K562 (cell line): ENCODE data around the gene HRAS. TPM values are rescaled to one million over a fixed set of nuclear protein-coding genes. Genes with fewer than 3 reads are reported as not detected.

ENCODE experiments used
- ATAC-seq: fragments of 200-7000 bp; cut with Tn5 transposase; 3 replicates; pipeline ENCODE4 v1.9.1; 2020; ENCODE audit warnings: moderate library complexity
- BruUV-seq: library from RNA; stranded (reverse); fragments of 400-500 nt; replicated peaks from 2 replicates; lab custom pipeline; 2021; lab: Mats Ljungman, UMichigan
- CTCF ChIA-PET: fragments of 300-600 bp; formaldehyde crosslinking; extraction: SDS; loops from one replicate; lab custom pipeline; 2021; ENCODE audit warnings: low intra/inter-chr PET ratio; lab: Yijun Ruan, JAX
- POLR2A ChIA-PET: fragments of 300-600, 350-650 bp; sonication (Branson Sonifier 250); formaldehyde crosslinking; extraction: SDS; loops from one replicate; lab custom pipeline; 2021; ENCODE audit warnings: antibody characterized with exemption, inconsistent platforms; lab: Yijun Ruan, JAX
- DNase-seq, 4 experiments: peaks; one replicate each; pipeline versions ENCODE4 v3.0.0 to v3.0.0-alpha.2; 2011 to 2018; ENCODE audit warnings: low spot score in 3 of 4, mixed read lengths in 3 of 4; ENCODE audit errors: extremely low read depth in 1 of 4
- FAIRE-seq: peaks from 2 replicates; lab custom pipeline; 2011; peaks lifted over from hg19 to GRCh38; lab: Jason Lieb, UNC
- H2AFZ ChIP-seq: 2 replicates; pipeline ENCODE4 v1.6.0; 2011; ENCODE audit warnings: low read depth, low read length, control low read depth, inconsistent platforms
- H3K27ac ChIP-seq: fragments of 200-600 bp; 3 replicates; pipeline ENCODE4 v1.8.0; 2011; ENCODE audit warnings: low read depth, mild to moderate bottlenecking, control low read depth, inconsistent platforms, low read length, moderate library complexity, mixed read lengths; ENCODE audit errors: extremely low read depth
- H3K27me3 ChIP-seq, 2 experiments: fragments of 300-600 bp in 1 of 2; 2 replicates in 1 of 2; 3 replicates in 1 of 2; pipeline versions ENCODE4 v1.6.0 to v1.8.0; 2011; ENCODE audit warnings: inconsistent platforms in 2 of 2, low read length in 2 of 2, mild to moderate bottlenecking in 1 of 2, mixed read lengths in 1 of 2, moderate library complexity in 1 of 2; ENCODE audit not compliant: control insufficient read depth in 2 of 2, insufficient read depth in 2 of 2
- H3K36me3 ChIP-seq: fragments of 300-600 bp; 3 replicates; pipeline ENCODE4 v1.8.0; 2011; ENCODE audit warnings: mild to moderate bottlenecking, low read length, inconsistent platforms; ENCODE audit not compliant: control insufficient read depth, insufficient read depth
- H3K4me1 ChIP-seq, 2 experiments: fragments of 200-600 bp in 1 of 2; replicated peaks in 1 of 2; 2 replicates in 1 of 2; 3 replicates in 1 of 2; pipeline versions ENCODE4 v1.5.1 to v1.8.0; 2011; ENCODE audit warnings: inconsistent platforms in 2 of 2, low read length in 2 of 2, mild to moderate bottlenecking in 1 of 2, mixed read lengths in 1 of 2, moderate library complexity in 1 of 2; ENCODE audit not compliant: control insufficient read depth in 2 of 2, insufficient read depth in 2 of 2
- H3K4me2 ChIP-seq: 2 replicates; pipeline ENCODE4 v1.6.1; 2011; ENCODE audit warnings: low read length, control low read depth, inconsistent platforms, mixed read lengths; ENCODE audit not compliant: insufficient read depth
- H3K4me3 ChIP-seq: fragments of 200-600 bp; sonication (generic), shearing (Covaris generic); 2 replicates; pipeline ENCODE4 v1.5.1; 2016; ENCODE audit warnings: control low read depth, inconsistent platforms
- H3K79me2 ChIP-seq: fragments of 200-600 bp; 3 replicates; pipeline ENCODE4 v1.8.0; 2011; ENCODE audit warnings: low read length, inconsistent platforms; ENCODE audit not compliant: control insufficient read depth, insufficient read depth
- H3K9ac ChIP-seq, 2 experiments: 2 replicates each; pipeline versions ENCODE4 v1.6.0 to v1.6.1; 2011; ENCODE audit warnings: low read depth in 2 of 2, low read length in 2 of 2, control low read depth in 1 of 2, inconsistent platforms in 1 of 2, mild to moderate bottlenecking in 1 of 2, mixed read lengths in 1 of 2; ENCODE audit not compliant: insufficient read depth in 1 of 2
- H3K9me1 ChIP-seq: one replicate; pipeline ENCODE4 v1.6.0; 2011; ENCODE audit warnings: inconsistent platforms, mild to moderate bottlenecking, low read length, moderate library complexity; ENCODE audit not compliant: control insufficient read depth, insufficient read depth
- H3K9me3 ChIP-seq: replicated peaks from 2 replicates; pipeline ENCODE4 v1.5.1; 2011; ENCODE audit warnings: low read depth, low read length, inconsistent platforms; ENCODE audit not compliant: control insufficient read depth, insufficient read depth
- H4K20me1 ChIP-seq: replicated peaks from 2 replicates; pipeline ENCODE4 v1.6.1; 2011; ENCODE audit warnings: low read length, inconsistent platforms, mixed read lengths; ENCODE audit not compliant: control insufficient read depth, insufficient read depth
- FOXK1 ChIP-seq: sonication (generic); formaldehyde crosslinking; IDR thresholded peaks from 2 replicates; pipeline ENCODE4 v1.8.0; 2022; ENCODE audit warnings: missing genetic modification reagents, mild to moderate bottlenecking, borderline replicate concordance
- NELFE ChIP-seq: IDR thresholded peaks from 2 replicates; pipeline ENCODE4 v1.6.1; 2011; ENCODE audit warnings: mild to moderate bottlenecking; ENCODE audit not compliant: insufficient read depth, insufficient read length
- NFRKB ChIP-seq: fragments of 450-650 bp; IDR thresholded peaks from 2 replicates; pipeline ENCODE4 v1.6.1; 2016; ENCODE audit warnings: low read depth
- PKNOX1 ChIP-seq: fragments of 450-650 bp; IDR thresholded peaks from 2 replicates; pipeline ENCODE4 v1.6.1; 2016
- POLR2A ChIP-seq: fragments of 450-650 bp; conservative IDR thresholded peaks from 2 replicates; pipeline ENCODE4 v1.6.1; 2016
- POLR2G ChIP-seq: fragments of 200-400 bp; formaldehyde crosslinking; IDR thresholded peaks from 2 replicates; pipeline ENCODE4 v1.6.1; 2017; ENCODE audit warnings: low read depth, mild to moderate bottlenecking, antibody characterized with exemption, low read length, moderate library complexity
- RBFOX2 ChIP-seq: fragments of 200-400 bp; formaldehyde crosslinking; IDR thresholded peaks from 2 replicates; pipeline ENCODE4 v1.6.1; 2017; ENCODE audit warnings: low read depth, mild to moderate bottlenecking, low read length, moderate library complexity
- RBM22 ChIP-seq: fragments of 200-400 bp; formaldehyde crosslinking; IDR thresholded peaks from 2 replicates; pipeline ENCODE4 v1.6.1; 2018; ENCODE audit warnings: low read length, low read depth; ENCODE audit not compliant: poor library complexity, severe bottlenecking
- RUNX1 ChIP-seq: sonication (generic); IDR thresholded peaks from 2 replicates; pipeline ENCODE4 v1.6.1; 2016; ENCODE audit warnings: antibody characterized with exemption, low read depth
- TEAD4 ChIP-seq, 2 experiments: sonication (generic) in 1 of 2; formaldehyde crosslinking in 1 of 2; IDR thresholded peaks; 2 replicates each; pipeline versions ENCODE4 v1.6.1 to v1.8.0; 2012 to 2022; ENCODE audit warnings: borderline replicate concordance in 1 of 2, inconsistent platforms in 1 of 2, low read length in 1 of 2, mild to moderate bottlenecking in 1 of 2, missing genetic modification reagents in 1 of 2
- ZNF778 ChIP-seq: fragments of 450-650 bp; formaldehyde crosslinking; IDR thresholded peaks from 2 replicates; pipeline ENCODE4 v1.4.0; 2020; ENCODE audit warnings: mild to moderate bottlenecking, moderate library complexity
- WGBS: fragments of 100-300 bp; shearing (Covaris generic); methylation state at CpG from one replicate; pipeline ENCODE4 v1.1.6; 2016; ENCODE audit warnings: low coverage, mixed read lengths; ENCODE audit not compliant: insufficient coverage; ENCODE audit errors: missing lambda C conversion rate; 5-methylcytosine and 5-hydroxymethylcytosine counted together
- in situ Hi-C: fragments of 300-500 bp; cut with MboI; formaldehyde crosslinking; loops from 4 replicates; pipeline ENCODE4 v1.15.0; 2018; ENCODE audit warnings: inconsistent platforms, mixed read lengths
- intact Hi-C: fragments of 100-400 bp; cut with micrococcal nuclease; formaldehyde crosslinking; loops from 2 replicates; pipeline ENCODE4 v1.14.2; 2022
- polyA plus RNA-seq, 8 experiments: library from polyadenylated mRNA; depleted of rRNA in 4 of 8; stranded (reverse) in 5 of 8; unstranded in 3 of 8; fragments of >200 nt; fragmentation: Nextera tagmentation in 2 of 8; fragmentation: Illumina TruSeq in 1 of 8; extraction: Ambion mirVana in 2 of 8; extraction: Trizol in 1 of 8; gene quantifications; 2 replicates each; pipeline versions ENCODE4 v1.2.1 to v1.2.3, GENCODE V29; 2011 to 2014; ENCODE audit warnings: inconsistent platforms in 1 of 8, missing spikeins in 1 of 8
- total RNA-seq, 7 experiments: library from RNA; depleted of rRNA in 6 of 7; stranded (reverse); fragments of >200 nt in 6 of 7; fragmentation: Illumina TruSeq in 2 of 7; extraction: Trizol in 2 of 7; gene quantifications; 2 replicates each; pipeline versions ENCODE4 v1.2.1 to v1.2.3, GENCODE V29; 2011 to 2021; ENCODE audit warnings: low replicate concordance in 1 of 7
- TF ChIP-seq, protein P1 (sequence below): fragments of 200-800 bp; sonication (Bioruptor generic); IDR thresholded peaks from 2 replicates; pipeline ENCODE4 v1.6.1; 2016; ENCODE audit warnings: missing genetic modification characterization, missing compliant biosample characterization
- TF ChIP-seq, protein P2 (sequence below), 3 experiments: fragments of 200-800 bp in 1 of 3; sonication (Bioruptor generic) in 1 of 3; sonication (generic) in 1 of 3; formaldehyde crosslinking in 1 of 3; IDR thresholded peaks; 2 replicates each; pipeline versions ENCODE4 v1.6.1 to v1.8.0; 2016 to 2022; ENCODE audit warnings: mild to moderate bottlenecking in 2 of 3, missing compliant biosample characterization in 2 of 3, missing genetic modification characterization in 2 of 3, missing genetic modification reagents in 1 of 3

HRAS gene
- total and polyA plus RNA-seq, 9 of the 15 experiments (the other 6 are each of a cell fraction or from before 2014, with no cell fraction given), result 2.8 to 73.5 (median 29.6) TPM

DNA sequence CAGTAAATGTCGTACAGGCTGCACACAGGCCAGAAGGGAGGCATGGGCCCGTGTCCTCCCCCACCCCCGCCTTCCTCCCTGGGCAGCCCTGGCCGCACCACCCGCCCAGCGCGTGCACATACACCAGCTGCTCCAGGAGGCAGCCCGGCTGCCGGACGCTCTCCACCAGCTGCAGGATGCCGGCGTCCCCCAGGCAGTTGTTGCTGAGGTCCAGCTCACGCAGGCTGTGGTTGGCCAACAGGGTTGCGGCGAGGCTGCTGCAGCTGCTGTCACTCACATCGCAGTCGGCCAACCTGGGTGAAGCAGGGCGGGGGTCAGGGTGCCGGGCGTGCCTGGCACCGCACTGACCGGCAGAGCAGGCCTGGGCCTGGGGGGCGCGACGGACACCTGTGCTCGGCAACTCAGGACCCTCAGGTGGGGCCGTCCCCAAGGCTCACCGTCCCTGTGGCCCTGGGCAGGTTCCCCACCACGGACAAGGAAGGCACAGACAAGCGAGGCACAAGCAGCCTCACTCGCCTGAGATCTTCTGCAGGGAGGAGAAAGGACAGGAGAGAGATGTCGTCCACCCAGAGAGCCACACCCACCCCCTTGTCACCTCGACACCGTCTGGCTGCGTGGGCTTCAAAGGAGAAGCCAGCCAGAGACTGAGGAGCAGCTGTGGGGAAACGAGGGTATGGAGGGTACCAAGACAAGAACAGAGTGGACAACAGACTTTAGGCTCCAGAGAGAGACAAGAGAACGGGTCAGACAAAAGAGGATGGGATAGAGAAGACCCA lies 40.4 kb downstream of the HRAS start:
- Histone ChIP-seq H3K4me3 (no peak overlapping the region), H3K36me3 (peaks cover 89% of the 10 kb centered on the region), H3K4me2 (no peak overlapping the region), H3K79me2 (peaks cover 5% of the 10 kb centered on the region; the same call in 2 of the 3 replicates), H3K27me3 (no peaks in the 10 kb centered on the region), H3K9ac (peak overlapping the region in 1 of 2 experiments; percentile 35; a peak in 1 of 4 replicates), H3K9me3 (peaks cover 4% of the 10 kb centered on the region), H3K27ac (no peak overlapping the region), H3K9me1 (peaks cover 3% of the 10 kb centered on the region), H3K4me1 (peaks cover 0 to 47% of the 10 kb centered on the region in 2 experiments; a peak in 2 of 5 replicates), H4K20me1 (no peaks in the 10 kb centered on the region), H2AFZ (no peak overlapping the region)
- no peak for DNase-seq
- no peak for FAIRE-seq
- intact Hi-C loops (no loop called here), in situ Hi-C loops (no loop called here)
- WGBS, result 84% methylated on average over 24 of the region's 37 CpGs
- no peak for ATAC-seq
- BruUV-seq, result no TSS peak
- POLR2A ChIA-PET, result interaction anchor here (0.5 to 0.6 kb wide), 3 partner anchors 11 to 102 kb away, joined by 3 to 4 read pairs (median 3); no protein-coding TSS in a partner anchor
- CTCF ChIA-PET, result no interaction called here
- TF ChIP-seq RBFOX2 (peak; percentile 61), RBM22 (peak; percentile 95), PKNOX1 (peak; percentile 63), POLR2G (peak; percentile 77), ZNF778 (CRISPR knock-in tag) (no peak), RUNX1 (no peak), NFRKB (no peak), NELFE (no peak), POLR2A (0 out of 2 replicates have a peak, but pooled peaks have one; percentile 46), TEAD4 (IDR thresholded peaks at IDR 0.05; ENCODE audit: low read length) (no peak), TEAD4 (CRISPR knock-in tag; IDR thresholded peaks at IDR 0.05; ENCODE audit: borderline replicate concordance) (no peak), FOXK1 (CRISPR knock-in tag) (no peak)
- TF ChIP-seq, protein P1, sequence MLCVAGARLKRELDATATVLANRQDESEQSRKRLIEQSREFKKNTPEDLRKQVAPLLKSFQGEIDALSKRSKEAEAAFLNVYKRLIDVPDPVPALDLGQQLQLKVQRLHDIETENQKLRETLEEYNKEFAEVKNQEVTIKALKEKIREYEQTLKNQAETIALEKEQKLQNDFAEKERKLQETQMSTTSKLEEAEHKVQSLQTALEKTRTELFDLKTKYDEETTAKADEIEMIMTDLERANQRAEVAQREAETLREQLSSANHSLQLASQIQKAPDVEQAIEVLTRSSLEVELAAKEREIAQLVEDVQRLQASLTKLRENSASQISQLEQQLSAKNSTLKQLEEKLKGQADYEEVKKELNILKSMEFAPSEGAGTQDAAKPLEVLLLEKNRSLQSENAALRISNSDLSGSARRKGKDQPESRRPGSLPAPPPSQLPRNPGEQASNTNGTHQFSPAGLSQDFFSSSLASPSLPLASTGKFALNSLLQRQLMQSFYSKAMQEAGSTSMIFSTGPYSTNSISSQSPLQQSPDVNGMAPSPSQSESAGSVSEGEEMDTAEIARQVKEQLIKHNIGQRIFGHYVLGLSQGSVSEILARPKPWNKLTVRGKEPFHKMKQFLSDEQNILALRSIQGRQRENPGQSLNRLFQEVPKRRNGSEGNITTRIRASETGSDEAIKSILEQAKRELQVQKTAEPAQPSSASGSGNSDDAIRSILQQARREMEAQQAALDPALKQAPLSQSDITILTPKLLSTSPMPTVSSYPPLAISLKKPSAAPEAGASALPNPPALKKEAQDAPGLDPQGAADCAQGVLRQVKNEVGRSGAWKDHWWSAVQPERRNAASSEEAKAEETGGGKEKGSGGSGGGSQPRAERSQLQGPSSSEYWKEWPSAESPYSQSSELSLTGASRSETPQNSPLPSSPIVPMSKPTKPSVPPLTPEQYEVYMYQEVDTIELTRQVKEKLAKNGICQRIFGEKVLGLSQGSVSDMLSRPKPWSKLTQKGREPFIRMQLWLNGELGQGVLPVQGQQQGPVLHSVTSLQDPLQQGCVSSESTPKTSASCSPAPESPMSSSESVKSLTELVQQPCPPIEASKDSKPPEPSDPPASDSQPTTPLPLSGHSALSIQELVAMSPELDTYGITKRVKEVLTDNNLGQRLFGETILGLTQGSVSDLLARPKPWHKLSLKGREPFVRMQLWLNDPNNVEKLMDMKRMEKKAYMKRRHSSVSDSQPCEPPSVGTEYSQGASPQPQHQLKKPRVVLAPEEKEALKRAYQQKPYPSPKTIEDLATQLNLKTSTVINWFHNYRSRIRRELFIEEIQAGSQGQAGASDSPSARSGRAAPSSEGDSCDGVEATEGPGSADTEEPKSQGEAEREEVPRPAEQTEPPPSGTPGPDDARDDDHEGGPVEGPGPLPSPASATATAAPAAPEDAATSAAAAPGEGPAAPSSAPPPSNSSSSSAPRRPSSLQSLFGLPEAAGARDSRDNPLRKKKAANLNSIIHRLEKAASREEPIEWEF, result no peak
- TF ChIP-seq, protein P2, sequence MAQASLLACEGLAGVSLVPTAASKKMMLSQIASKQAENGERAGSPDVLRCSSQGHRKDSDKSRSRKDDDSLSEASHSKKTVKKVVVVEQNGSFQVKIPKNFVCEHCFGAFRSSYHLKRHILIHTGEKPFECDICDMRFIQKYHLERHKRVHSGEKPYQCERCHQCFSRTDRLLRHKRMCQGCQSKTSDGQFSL (CRISPR knock-in tag; IDR thresholded peaks at IDR 0.05), result no peak
- TF ChIP-seq, protein P2 (tag; IDR thresholded peaks at IDR 0.05), result no peak
